ENCODE measurements around the gene PRKN.

The PRKN gene

GRCh38 chr6:161996783-161997182, 730.8 kb downstream of the PRKN start:
- no peaks in the 10 kb centered on the region for H3K4me1 ChIP-seq (ENCODE audit: insufficient read depth, poor library complexity, severe bottlenecking)
- no peaks in the 10 kb centered on the region for H3K9me3 ChIP-seq (ENCODE audit: severe bottlenecking)
- H3K27me3 ChIP-seq (ENCODE audit: insufficient read depth, poor library complexity, severe bottlenecking) = no peaks in the 10 kb centered on the region
- no peaks in the 10 kb centered on the region for H3K36me3 ChIP-seq (ENCODE audit: low read depth)
- TF ChIP-seq CTCF (IDR thresholded peaks at IDR 0.05; ENCODE audit: poor library complexity, severe bottlenecking) = no peak
- DNase-seq (ENCODE audit: low spot score) = no peak
- no peak overlapping the region for H3K27ac ChIP-seq (ENCODE audit: poor library complexity, severe bottlenecking)
- no peak for ATAC-seq (ENCODE audit: low read depth)
- H3K4me3 ChIP-seq (ENCODE audit: severe bottlenecking) = no peak overlapping the region

- Histone ChIP-seq H3K27ac (ENCODE audit: poor library complexity, severe bottlenecking) (no peak overlapping the region), H3K36me3 (ENCODE audit: low read depth) (no peaks in the 10 kb centered on the region), H3K4me3 (ENCODE audit: severe bottlenecking) (no peak overlapping the region), H3K9me3 (ENCODE audit: severe bottlenecking) (no peaks in the 10 kb centered on the region), H3K4me1 (ENCODE audit: insufficient read depth, poor library complexity, severe bottlenecking) (no peaks in the 10 kb centered on the region), H3K27me3 (ENCODE audit: insufficient read depth, poor library complexity, severe bottlenecking) (no peaks in the 10 kb centered on the region)
- no peak for TF ChIP-seq CTCF (IDR thresholded peaks at IDR 0.05; ENCODE audit: poor library complexity, severe bottlenecking)
- DNase-seq (ENCODE audit: low spot score) (no peak), ATAC-seq (ENCODE audit: low read depth) (no peak)
Measured at GRCh38 chr6:161985876-161986423, 741.6 kb downstream of the PRKN start.

GRCh38 chr6:161984713-161985112, 742.9 kb downstream of the PRKN start:
- H3K9me3 ChIP-seq (ENCODE audit: severe bottlenecking) = no peaks in the 10 kb centered on the region
- no peak for TF ChIP-seq CTCF (IDR thresholded peaks at IDR 0.05; ENCODE audit: poor library complexity, severe bottlenecking)
- no peak overlapping the region for H3K27ac ChIP-seq (ENCODE audit: poor library complexity, severe bottlenecking)
- no peaks in the 10 kb centered on the region for H3K4me1 ChIP-seq (ENCODE audit: insufficient read depth, poor library complexity, severe bottlenecking)
- ATAC-seq (ENCODE audit: low read depth) (no peak), DNase-seq (ENCODE audit: low spot score) (no peak)
- H3K4me3 ChIP-seq (ENCODE audit: severe bottlenecking) = no peak overlapping the region
- no peaks in the 10 kb centered on the region for H3K27me3 ChIP-seq (ENCODE audit: insufficient read depth, poor library complexity, severe bottlenecking)
- no peaks in the 10 kb centered on the region for H3K36me3 ChIP-seq (ENCODE audit: low read depth)

- DNase-seq (ENCODE audit: low spot score) = no peak
- Histone ChIP-seq H3K36me3 (ENCODE audit: low read depth) (no peaks in the 10 kb centered on the region), H3K27ac (ENCODE audit: poor library complexity, severe bottlenecking) (no peak overlapping the region), H3K4me1 (ENCODE audit: insufficient read depth, poor library complexity, severe bottlenecking) (no peaks in the 10 kb centered on the region), H3K27me3 (ENCODE audit: insufficient read depth, poor library complexity, severe bottlenecking) (no peaks in the 10 kb centered on the region), H3K4me3 (ENCODE audit: severe bottlenecking) (no peak overlapping the region), H3K9me3 (ENCODE audit: severe bottlenecking) (no peaks in the 10 kb centered on the region)
- no peak for ATAC-seq (ENCODE audit: low read depth)
- no peak for TF ChIP-seq CTCF (IDR thresholded peaks at IDR 0.05; ENCODE audit: poor library complexity, severe bottlenecking)
Measured at GRCh38 chr6:161976553-161976952, 751.0 kb downstream of the PRKN start.

- DNase-seq (ENCODE audit: low spot score) = no peak
- H3K4me1 ChIP-seq (ENCODE audit: insufficient read depth, poor library complexity, severe bottlenecking) = no peaks in the 10 kb centered on the region
- TF ChIP-seq CTCF (IDR thresholded peaks at IDR 0.05; ENCODE audit: poor library complexity, severe bottlenecking) = no peak
- H3K27me3 ChIP-seq (ENCODE audit: insufficient read depth, poor library complexity, severe bottlenecking) = no peaks in the 10 kb centered on the region
- no peak for ATAC-seq (ENCODE audit: low read depth)
- no peaks in the 10 kb centered on the region for H3K36me3 ChIP-seq (ENCODE audit: low read depth)
- no peak overlapping the region for H3K27ac ChIP-seq (ENCODE audit: poor library complexity, severe bottlenecking)
- no peak overlapping the region for H3K4me3 ChIP-seq (ENCODE audit: severe bottlenecking)
- H3K9me3 ChIP-seq (ENCODE audit: severe bottlenecking) = no peaks in the 10 kb centered on the region
Measured at GRCh38 chr6:161973064-161973463, 754.5 kb downstream of the PRKN start.
